ENCODE data around the gene FRMD4A. TPM values are rescaled to one million over a fixed set of nuclear protein-coding genes. Genes with fewer than 3 reads are reported as not detected.

FRMD4A gene
- total and polyA plus RNA-seq, 2 of the 4 experiments (the other 2 are of a cell fraction), result 30.3 to 68.8 TPM

DNA sequence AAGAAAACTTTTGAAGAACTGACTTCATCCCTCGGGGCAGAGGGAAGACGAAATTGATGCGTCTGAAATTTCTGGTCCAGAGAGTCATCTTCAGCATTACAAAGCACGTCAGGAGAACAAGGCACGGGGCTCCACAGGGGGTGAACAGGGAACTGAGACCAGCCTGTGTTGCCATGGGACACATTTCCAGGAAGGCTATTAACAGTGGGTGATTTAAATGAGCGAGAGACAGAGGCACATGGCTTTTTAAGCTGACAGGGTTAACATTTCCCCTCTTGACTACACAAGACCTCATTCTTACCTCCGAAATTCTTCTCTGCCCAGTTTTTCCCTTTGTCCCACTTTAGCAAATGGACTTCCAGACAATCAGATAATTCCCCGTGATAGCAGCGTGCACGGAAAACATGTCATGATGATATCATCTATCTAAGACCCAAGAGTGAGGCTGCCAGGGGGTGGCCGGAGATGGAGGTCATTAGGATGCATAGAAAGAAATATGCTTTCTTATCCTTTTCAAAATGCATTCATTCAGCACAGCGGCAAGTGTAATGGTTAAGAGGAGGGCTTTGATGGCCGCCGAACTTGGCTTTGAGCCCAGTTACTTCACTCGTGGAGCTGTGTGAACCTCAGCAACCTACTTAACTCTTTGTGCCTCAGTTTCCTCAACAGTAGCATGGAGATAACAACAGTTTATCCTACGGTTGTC is 496.0 kb downstream of the FRMD4A start:
- H4K5ac ChIP-seq (ENCODE audit: low read depth, low read length), result no peak overlapping the region
- no peaks in the 10 kb centered on the region for H3K9me3 ChIP-seq (ENCODE audit: control insufficient read depth, insufficient read depth, low read length)
- dilution Hi-C loops (cut with HindIII; ENCODE audit: low sequenced_read_pairs, unreplicated experiment), result no loop called here
- no peak overlapping the region for H3K56ac ChIP-seq (ENCODE audit: extremely low read depth, insufficient read depth, low read length)
- no peak overlapping the region for H2BK20ac ChIP-seq (ENCODE audit: low read depth, low read length)
- H3K4ac ChIP-seq (ENCODE audit: low read depth, low read length), result peak overlapping the region; percentile 24; the same call in 1 of the 2 replicates
- H3K4me3 ChIP-seq (ENCODE audit: insufficient read depth, low read depth, low read length), result no peak overlapping the region
- 72% methylated on average over 5 of the region's 16 CpGs; no CpG with 5 or more reads in 1 of the 2 experiments for WGBS, 2 experiments (ENCODE audit: extremely low coverage in 2 of 2, insufficient read length in 1 of 2)
- H3K36me3 ChIP-seq (ENCODE audit: control insufficient read depth, insufficient read depth, low read length), result no peaks in the 10 kb centered on the region
- 0 out of 2 replicates have a peak overlapping the region, but pooled peaks have one; percentile 18 for H2BK120ac ChIP-seq (ENCODE audit: low read depth, low read length)
- H3K27ac ChIP-seq (ENCODE audit: insufficient read depth, low read length), result no peak overlapping the region
- no peak overlapping the region for H2AK9ac ChIP-seq (replicated peaks; ENCODE audit: low read depth, low read length, poor library complexity)
- DNase-seq (peak; percentile 52), ATAC-seq (ENCODE audit: low read depth) (no peak)
- H3K4me1 ChIP-seq (ENCODE audit: control insufficient read depth, insufficient read depth, low read length), result peaks cover 18% of the 10 kb centered on the region
- H3K4me2 ChIP-seq (ENCODE audit: low read depth, low read length), result peak overlapping the region; percentile 24
- ChIA-PET POLR2A (ENCODE audit: unreplicated experiment) (no interaction called here), CTCF (no interaction called here)
- H3K18ac ChIP-seq (ENCODE audit: low read depth, low read length), result no peak overlapping the region
- H3K9ac ChIP-seq (ENCODE audit: low read depth, low read length), result no peak overlapping the region
- peak overlapping the region; percentile 24; the same call in 1 of the 2 replicates for H3K23ac ChIP-seq (ENCODE audit: low read depth, low read length)
- no peak overlapping the region for H2BK5ac ChIP-seq (ENCODE audit: low read depth, low read length, poor library complexity, severe bottlenecking)
- H2AK5ac ChIP-seq (ENCODE audit: low read depth, low read length), result no peak overlapping the region
- no TSS peak for BruUV-seq (replicated peaks)
- intact Hi-C loops (cut with micrococcal nuclease), result no loop called here
- peak overlapping the region; percentile 43 for H3K14ac ChIP-seq (replicated peaks; ENCODE audit: low read depth, low read length)
- H4K20me1 ChIP-seq (ENCODE audit: insufficient read depth, low read length), result no peaks in the 10 kb centered on the region; the same call in 1 of the 2 replicates
- H3K27me3 ChIP-seq (ENCODE audit: control insufficient read depth, insufficient read depth, low read length), result no peaks in the 10 kb centered on the region
- in situ Hi-C loops (cut with MboI; ENCODE audit: low sequenced_read_pairs), result no loop called here
- H3K9me1 ChIP-seq (ENCODE audit: insufficient read depth, low read length), result peaks cover 23% of the 10 kb centered on the region
- H4K91ac ChIP-seq (ENCODE audit: insufficient read depth, low read depth, low read length), result no peak overlapping the region
- TF ChIP-seq MXI1 (IDR thresholded peaks at IDR 0.05; ENCODE audit: borderline replicate concordance, low read depth, low read length) (no peak), RFX5 (IDR thresholded peaks at IDR 0.05; ENCODE audit: low read depth, low read length) (no peak), SMC3 (IDR thresholded peaks at IDR 0.05; ENCODE audit: low read depth, low read length) (no peak), NFE2L2 (IDR thresholded peaks at IDR 0.05; ENCODE audit: low read depth, low read length) (no peak), POLR2A (IDR thresholded peaks at IDR 0.05; ENCODE audit: low read depth, low read length) (no peak), CHD1 (IDR thresholded peaks at IDR 0.05; ENCODE audit: low read depth, low read length) (no peak), CEBPB (IDR thresholded peaks at IDR 0.05; ENCODE audit: low read depth, low read length) (no peak), BHLHE40 (IDR thresholded peaks at IDR 0.05; ENCODE audit: low read depth, low read length) (no peak), FOS (IDR thresholded peaks at IDR 0.05; ENCODE audit: low read depth, low read length) (no peak)
- TF ChIP-seq, protein P1, sequence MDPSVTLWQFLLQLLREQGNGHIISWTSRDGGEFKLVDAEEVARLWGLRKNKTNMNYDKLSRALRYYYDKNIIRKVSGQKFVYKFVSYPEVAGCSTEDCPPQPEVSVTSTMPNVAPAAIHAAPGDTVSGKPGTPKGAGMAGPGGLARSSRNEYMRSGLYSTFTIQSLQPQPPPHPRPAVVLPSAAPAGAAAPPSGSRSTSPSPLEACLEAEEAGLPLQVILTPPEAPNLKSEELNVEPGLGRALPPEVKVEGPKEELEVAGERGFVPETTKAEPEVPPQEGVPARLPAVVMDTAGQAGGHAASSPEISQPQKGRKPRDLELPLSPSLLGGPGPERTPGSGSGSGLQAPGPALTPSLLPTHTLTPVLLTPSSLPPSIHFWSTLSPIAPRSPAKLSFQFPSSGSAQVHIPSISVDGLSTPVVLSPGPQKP (IDR thresholded peaks at IDR 0.05; ENCODE audit: borderline replicate concordance, low read depth, low read length), result no peak
- TF ChIP-seq, protein P2, sequence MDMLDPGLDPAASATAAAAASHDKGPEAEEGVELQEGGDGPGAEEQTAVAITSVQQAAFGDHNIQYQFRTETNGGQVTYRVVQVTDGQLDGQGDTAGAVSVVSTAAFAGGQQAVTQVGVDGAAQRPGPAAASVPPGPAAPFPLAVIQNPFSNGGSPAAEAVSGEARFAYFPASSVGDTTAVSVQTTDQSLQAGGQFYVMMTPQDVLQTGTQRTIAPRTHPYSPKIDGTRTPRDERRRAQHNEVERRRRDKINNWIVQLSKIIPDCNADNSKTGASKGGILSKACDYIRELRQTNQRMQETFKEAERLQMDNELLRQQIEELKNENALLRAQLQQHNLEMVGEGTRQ (IDR thresholded peaks at IDR 0.05; ENCODE audit: low read depth, low read length), result no peak
- TF ChIP-seq, protein P3, sequence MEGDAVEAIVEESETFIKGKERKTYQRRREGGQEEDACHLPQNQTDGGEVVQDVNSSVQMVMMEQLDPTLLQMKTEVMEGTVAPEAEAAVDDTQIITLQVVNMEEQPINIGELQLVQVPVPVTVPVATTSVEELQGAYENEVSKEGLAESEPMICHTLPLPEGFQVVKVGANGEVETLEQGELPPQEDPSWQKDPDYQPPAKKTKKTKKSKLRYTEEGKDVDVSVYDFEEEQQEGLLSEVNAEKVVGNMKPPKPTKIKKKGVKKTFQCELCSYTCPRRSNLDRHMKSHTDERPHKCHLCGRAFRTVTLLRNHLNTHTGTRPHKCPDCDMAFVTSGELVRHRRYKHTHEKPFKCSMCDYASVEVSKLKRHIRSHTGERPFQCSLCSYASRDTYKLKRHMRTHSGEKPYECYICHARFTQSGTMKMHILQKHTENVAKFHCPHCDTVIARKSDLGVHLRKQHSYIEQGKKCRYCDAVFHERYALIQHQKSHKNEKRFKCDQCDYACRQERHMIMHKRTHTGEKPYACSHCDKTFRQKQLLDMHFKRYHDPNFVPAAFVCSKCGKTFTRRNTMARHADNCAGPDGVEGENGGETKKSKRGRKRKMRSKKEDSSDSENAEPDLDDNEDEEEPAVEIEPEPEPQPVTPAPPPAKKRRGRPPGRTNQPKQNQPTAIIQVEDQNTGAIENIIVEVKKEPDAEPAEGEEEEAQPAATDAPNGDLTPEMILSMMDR (conservative IDR thresholded peaks at IDR 0.05; ENCODE audit: low read depth, low read length), result no peak
- peaks cover 27 to 75% of the 10 kb centered on the region in 2 experiments for H3K79me1 ChIP-seq (ENCODE audit: low read depth in 1 of 2, low read length in 2 of 2)
- H2BK15ac ChIP-seq (ENCODE audit: low read depth, low read length), result 0 out of 3 replicates have a peak overlapping the region, but pooled peaks have one; percentile 18
- peak overlapping the region; percentile 16 to 58; a peak in 1 of 4 replicates for H4K8ac ChIP-seq (ENCODE audit: low read depth in 2 of 2, low read length in 2 of 2)
- no peak overlapping the region for H2AFZ ChIP-seq (replicated peaks; ENCODE audit: low read length, poor library complexity)

Data from IMR-90 (cell line).